Measurements from ENCODE around the gene PRR13.
"Not testable (repeated sequence)": the region's sequence is repeated elsewhere in the genome, so short reads cannot be mapped to it uniquely, and the experiment has no call there.

Gene PRR13

GRCh38 chr12:53467082-53467481, 25.5 kb downstream of the PRR13 start:
- no peak for DNase-seq
- no peak overlapping the region for H3K27ac Mint-ChIP-seq
- H3K4me1 Mint-ChIP-seq: peaks cover 16% of the 10 kb centered on the region
- H3K36me3 Mint-ChIP-seq: peaks cover 75% of the 10 kb centered on the region
- no peaks in the 10 kb centered on the region for H3K27me3 Mint-ChIP-seq
- CTCF ChIA-PET: no interaction called here
- no peaks in the 10 kb centered on the region for H3K9me3 Mint-ChIP-seq
- no peak overlapping the region for H3K4me3 Mint-ChIP-seq

DNA sequence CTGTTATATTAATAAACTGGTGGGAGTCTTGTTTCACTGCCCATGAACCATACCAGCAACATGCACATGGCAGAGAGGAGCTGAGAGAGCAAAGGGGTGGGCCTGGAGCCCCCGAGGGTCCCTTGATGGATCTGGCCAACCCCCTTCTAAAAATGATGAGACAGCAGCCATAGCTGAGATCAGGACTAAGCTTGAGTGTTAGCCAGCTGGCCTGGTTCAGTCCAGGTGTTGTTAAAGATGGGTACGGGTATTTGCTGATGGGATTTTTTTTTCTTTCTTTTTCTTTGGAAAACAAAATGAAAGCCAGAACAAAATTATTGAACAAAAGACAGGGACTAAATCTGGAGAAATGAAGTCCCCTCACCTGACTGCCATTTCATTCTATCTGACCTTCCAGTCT, 26.3 kb downstream of the PRR13 start:
- no peak for DNase-seq
- Mint-ChIP-seq H3K27ac (peak overlapping the region; percentile 28), H3K36me3 (peaks cover 72% of the 10 kb centered on the region), H3K4me3 (no peak overlapping the region), H3K9me3 (no peaks in the 10 kb centered on the region), H3K4me1 (peaks cover 19% of the 10 kb centered on the region), H3K27me3 (no peaks in the 10 kb centered on the region)
- CTCF ChIA-PET: no interaction called here

DNA sequence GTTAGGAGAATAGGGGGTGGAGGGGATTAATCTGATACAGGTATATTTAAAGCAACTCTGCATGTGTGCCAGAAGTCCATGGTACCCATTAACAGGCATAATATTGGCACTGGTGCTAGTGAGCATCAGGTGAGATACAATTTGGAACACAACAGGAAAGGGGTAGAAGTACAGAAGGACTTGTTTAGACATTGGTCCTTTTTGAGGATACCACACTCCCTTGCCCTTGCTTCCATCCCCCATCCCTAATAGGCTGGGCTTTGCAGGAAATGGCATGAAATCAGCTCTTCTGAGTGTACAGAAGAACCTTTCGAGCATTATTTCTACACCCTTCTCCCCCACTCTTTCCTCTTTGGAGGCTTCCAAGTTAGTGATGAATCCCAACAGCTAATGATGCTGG, 26.7 kb downstream of the PRR13 start:
- CTCF ChIA-PET: no interaction called here
- H3K4me1 Mint-ChIP-seq: peaks cover 18% of the 10 kb centered on the region
- H3K9me3 Mint-ChIP-seq: no peaks in the 10 kb centered on the region

DNA sequence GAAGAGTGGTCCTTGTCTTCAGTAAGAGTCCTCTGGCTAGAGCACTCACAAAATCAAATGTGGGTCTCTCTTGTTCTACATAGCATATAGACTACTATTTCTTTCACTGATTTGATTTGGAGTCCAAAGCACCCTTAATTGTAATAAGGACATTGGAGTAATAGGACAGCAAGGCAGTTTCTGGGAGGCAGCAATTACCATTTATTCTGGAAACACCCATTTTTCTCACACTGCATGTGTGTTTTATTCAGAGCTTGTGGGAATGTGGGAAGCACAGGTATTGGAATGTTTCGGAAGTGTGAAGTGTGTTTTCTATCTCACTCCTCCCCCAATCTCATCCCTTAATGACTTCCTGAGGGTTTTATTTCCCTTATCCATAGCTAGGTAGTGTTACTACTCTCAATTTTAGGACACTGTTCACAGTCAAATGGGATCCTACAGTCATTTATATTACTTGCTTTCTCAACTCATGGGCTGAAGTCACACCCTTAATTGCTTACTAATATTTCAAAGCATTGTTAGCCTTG, 30.6 kb downstream of the PRR13 start:
- Mint-ChIP-seq H3K27ac (no peak overlapping the region), H3K36me3 (peaks cover 68% of the 10 kb centered on the region), H3K27me3 (no peaks in the 10 kb centered on the region), H3K4me3 (no peak overlapping the region), H3K4me1 (peaks cover 30% of the 10 kb centered on the region), H3K9me3 (no peaks in the 10 kb centered on the region)
- CTCF ChIA-PET: interaction anchor here (0.7 to 5.9 kb wide), 3 partner anchors 10 to 36 kb away, joined by 3 to 45 read pairs (median 4); partner anchors contain the start of gene NPFF
- no peak for DNase-seq

More for the DNA sequence above, 26.7 kb downstream of the PRR13 start:
- DNase-seq: no peak
- H3K4me3 Mint-ChIP-seq: no peak overlapping the region
- H3K27ac Mint-ChIP-seq: no peak overlapping the region
- peaks cover 69% of the 10 kb centered on the region for H3K36me3 Mint-ChIP-seq
- H3K27me3 Mint-ChIP-seq: no peaks in the 10 kb centered on the region

DNA sequence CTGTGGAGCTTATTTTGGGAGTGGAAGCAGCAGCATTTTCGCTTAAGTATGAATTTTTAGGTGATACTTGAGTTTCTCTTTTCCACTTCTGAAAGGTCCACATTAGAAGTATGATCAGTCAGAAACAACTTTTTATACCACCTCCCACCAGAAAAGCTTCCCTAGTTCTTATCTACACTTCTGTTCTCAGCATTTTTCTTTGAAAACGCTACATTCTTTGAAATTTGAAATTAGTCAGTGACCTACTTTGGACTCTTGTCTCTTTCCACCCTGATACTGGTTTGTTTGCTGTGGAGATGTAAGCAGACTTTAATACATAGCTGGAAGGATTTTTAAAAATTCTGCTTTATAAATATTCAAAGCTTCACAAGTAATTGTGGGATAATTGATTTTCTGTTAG, 32.5 kb downstream of the PRR13 start:
- CTCF ChIA-PET: interaction anchor here (0.7 to 5.9 kb wide), 4 partner anchors 8 to 152 kb away, joined by 3 to 45 read pairs (median 3); partner anchors contain the start of gene NPFF
- no peaks in the 10 kb centered on the region for H3K27me3 Mint-ChIP-seq
- H3K4me1 Mint-ChIP-seq: peaks cover 30% of the 10 kb centered on the region
- DNase-seq: no peak
- peak overlapping the region; percentile 13 for H3K27ac Mint-ChIP-seq
- H3K36me3 Mint-ChIP-seq: peaks cover 64% of the 10 kb centered on the region
- no peaks in the 10 kb centered on the region for H3K9me3 Mint-ChIP-seq
- H3K4me3 Mint-ChIP-seq: no peak overlapping the region

- Mint-ChIP-seq H3K4me3 (no peak overlapping the region), H3K27me3 (no peaks in the 10 kb centered on the region), H3K4me1 (peaks cover 31% of the 10 kb centered on the region), H3K27ac (peak overlapping the region; percentile 84), H3K9me3 (no peaks in the 10 kb centered on the region), H3K36me3 (peaks cover 71% of the 10 kb centered on the region)
- CTCF ChIA-PET: interaction anchor here (0.6 to 5.9 kb wide), 8 partner anchors 10 to 449 kb away, joined by 3 to 45 read pairs (median 4); partner anchors contain the start of genes NPFF and PRR13
- DNase-seq: no peak
Measured at GRCh38 chr12:53474819-53475218, 33.3 kb downstream of the PRR13 start.

DNA sequence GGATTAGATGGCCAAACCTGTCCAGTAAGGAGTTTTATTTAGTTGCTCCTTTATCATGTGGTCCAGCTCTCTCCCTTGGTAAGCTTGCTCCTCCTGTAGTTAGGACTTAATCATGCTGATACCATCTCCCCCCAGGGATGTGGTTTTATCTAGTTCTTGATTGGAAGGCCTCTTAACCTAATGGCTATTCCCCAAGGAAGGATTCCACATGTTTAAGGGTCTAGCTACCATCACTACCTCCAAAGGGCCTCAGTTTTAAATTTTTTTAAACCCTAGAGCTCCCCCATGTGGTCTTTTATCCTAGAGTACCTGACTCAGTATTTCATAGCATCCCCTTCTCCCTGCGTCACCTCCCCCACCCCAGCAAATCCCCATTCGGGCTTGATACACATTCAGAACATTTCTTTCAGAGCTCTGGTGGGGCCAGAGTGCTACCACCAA, 35.3 kb downstream of the PRR13 start:
- peak overlapping the region; percentile 55 for H3K27ac Mint-ChIP-seq
- peaks cover 66% of the 10 kb centered on the region for H3K36me3 Mint-ChIP-seq
- H3K27me3 Mint-ChIP-seq: no peaks in the 10 kb centered on the region
- CTCF ChIA-PET: interaction anchor here (0.6 to 5.9 kb wide), 13 partner anchors 10 to 404 kb away, joined by 3 to 45 read pairs (median 5); partner anchors contain the start of gene NPFF
- H3K4me3 Mint-ChIP-seq: no peak overlapping the region
- no peak for DNase-seq
- peaks cover 28% of the 10 kb centered on the region for H3K4me1 Mint-ChIP-seq
- H3K9me3 Mint-ChIP-seq: no peaks in the 10 kb centered on the region

- DNase-seq: no peak
- H3K36me3 Mint-ChIP-seq: peaks cover 70% of the 10 kb centered on the region
- no peak overlapping the region for H3K4me3 Mint-ChIP-seq
- no peaks in the 10 kb centered on the region for H3K27me3 Mint-ChIP-seq
- no peak overlapping the region for H3K27ac Mint-ChIP-seq
- CTCF ChIA-PET: interaction anchor here (1.2 to 3.8 kb wide), 3 partner anchors 31 to 151 kb away, joined by 3 to 16 read pairs (median 11); no protein-coding TSS in a partner anchor
- peaks cover 17% of the 10 kb centered on the region for H3K4me1 Mint-ChIP-seq
- no peaks in the 10 kb centered on the region for H3K9me3 Mint-ChIP-seq
Measured at GRCh38 chr12:53478865-53479264, 37.3 kb downstream of the PRR13 start.

DNA sequence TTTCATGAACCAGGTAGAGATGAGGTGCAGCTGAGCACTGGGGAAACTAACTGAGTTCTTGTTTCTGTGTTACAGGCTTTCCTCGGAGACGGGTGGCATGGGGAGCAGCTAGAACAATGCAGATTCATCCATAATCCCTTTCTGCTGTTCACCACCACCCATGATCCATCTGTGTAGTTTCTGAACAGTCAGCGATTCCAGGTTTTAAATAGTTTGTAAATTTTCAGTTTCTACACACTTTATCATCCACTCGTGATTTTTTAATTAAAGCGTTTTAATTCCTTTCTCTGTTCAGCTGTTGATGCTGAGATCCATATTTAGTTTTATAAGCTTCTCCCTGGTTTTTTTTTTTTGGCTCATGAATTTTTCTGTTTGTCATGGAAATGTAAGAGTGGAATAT, 37.8 kb downstream of the PRR13 start:
- H3K4me3 Mint-ChIP-seq: no peak overlapping the region
- CTCF ChIA-PET: interaction anchor here (2.5 kb wide), 1 partner anchor 30 kb away, joined by 11 read pairs; no protein-coding TSS in a partner anchor
- H3K27ac Mint-ChIP-seq: no peak overlapping the region
- H3K36me3 Mint-ChIP-seq: peaks cover 69% of the 10 kb centered on the region
- no peak for DNase-seq
- H3K27me3 Mint-ChIP-seq: no peaks in the 10 kb centered on the region
- H3K4me1 Mint-ChIP-seq: peaks cover 12% of the 10 kb centered on the region
- no peaks in the 10 kb centered on the region for H3K9me3 Mint-ChIP-seq

- DNase-seq: no peak
- Mint-ChIP-seq H3K4me1 (peaks cover 3% of the 10 kb centered on the region), H3K9me3 (no peaks in the 10 kb centered on the region), H3K27me3 (no peaks in the 10 kb centered on the region), H3K36me3 (peaks cover 59% of the 10 kb centered on the region), H3K4me3 (no peak overlapping the region), H3K27ac (no peak overlapping the region)
- CTCF ChIA-PET: interaction anchor here (1.3 to 3.1 kb wide), 4 partner anchors 20 to 128 kb away, joined by 6 to 19 read pairs (median 8); partner anchors contain the start of gene TARBP2
Measured at GRCh38 chr12:53480491-53481442, 39.2 kb downstream of the PRR13 start.

DNA sequence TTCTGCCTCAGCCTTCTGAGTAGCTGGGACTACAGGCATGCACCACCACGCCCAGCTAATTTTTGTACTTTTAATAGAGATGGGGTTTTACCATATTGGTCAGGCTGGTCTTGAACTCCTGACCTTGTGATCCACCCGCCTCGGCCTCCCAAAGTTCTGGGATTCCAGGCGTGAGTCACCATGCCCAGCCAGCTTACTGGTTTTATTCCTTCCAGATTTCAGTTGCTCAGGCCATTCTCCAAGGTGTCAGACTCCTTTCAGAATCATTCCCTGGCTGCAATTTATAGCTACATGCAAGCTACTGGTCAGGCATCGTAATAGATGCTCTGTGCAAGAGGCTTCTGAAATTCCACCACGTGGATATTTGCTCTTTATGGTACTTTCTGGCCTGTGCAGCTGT, 39.9 kb downstream of the PRR13 start:
- not testable (repeated sequence) for H3K4me1 Mint-ChIP-seq, DNase-seq, H3K27ac Mint-ChIP-seq, H3K4me3 Mint-ChIP-seq, H3K9me3 Mint-ChIP-seq, H3K27me3 Mint-ChIP-seq
- peaks cover 54% of the 10 kb centered on the region for H3K36me3 Mint-ChIP-seq
- CTCF ChIA-PET: interaction anchor here (0.7 to 3.1 kb wide), 6 partner anchors 8 to 129 kb away, joined by 3 to 19 read pairs (median 6); partner anchors contain the start of gene TARBP2

DNA sequence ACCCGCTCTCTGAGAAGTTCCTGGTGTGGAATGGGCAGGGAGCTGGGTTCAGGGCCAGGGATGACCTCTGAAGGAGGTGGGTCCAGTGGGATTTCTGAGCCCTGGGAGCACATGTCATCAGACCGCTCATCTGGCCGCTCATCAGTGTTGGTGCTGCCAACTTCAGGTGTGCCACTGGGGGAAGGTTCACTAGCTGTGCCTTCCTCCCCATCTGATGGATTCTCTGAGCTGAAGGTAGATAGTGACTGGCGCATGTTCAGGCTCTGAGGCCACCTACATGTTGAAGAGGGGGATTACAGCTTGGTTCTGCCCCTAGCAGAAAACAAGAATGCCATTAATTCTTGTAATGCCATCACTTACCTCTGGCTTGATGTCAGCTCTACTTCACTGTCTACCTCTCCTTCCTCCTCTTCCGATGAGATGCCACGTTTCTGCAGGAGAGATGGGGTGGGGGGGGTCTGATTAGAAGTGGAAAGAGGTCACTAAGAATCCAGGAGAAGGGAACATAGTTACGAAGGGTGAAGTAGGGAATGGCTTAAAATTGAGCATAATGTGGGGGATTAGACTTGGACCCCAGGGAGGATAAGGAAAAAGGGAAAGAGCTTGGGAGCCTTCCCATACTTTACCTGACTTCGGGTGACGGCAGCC, 40.5 kb downstream of the PRR13 start:
- Mint-ChIP-seq H3K36me3 (peaks cover 48% of the 10 kb centered on the region), H3K9me3 (no peaks in the 10 kb centered on the region), H3K4me3 (no peak overlapping the region), H3K27me3 (no peaks in the 10 kb centered on the region), H3K27ac (no peak overlapping the region), H3K4me1 (peaks cover 3% of the 10 kb centered on the region)
- CTCF ChIA-PET: interaction anchor here (0.7 to 3.1 kb wide), 6 partner anchors 8 to 130 kb away, joined by 3 to 19 read pairs (median 6); partner anchors contain the start of gene TARBP2
- DNase-seq: no peak

- no peaks in the 10 kb centered on the region for H3K27me3 Mint-ChIP-seq
- H3K27ac Mint-ChIP-seq: no peak overlapping the region
- CTCF ChIA-PET: interaction anchor here (1.3 to 3.1 kb wide), 4 partner anchors 11 to 130 kb away, joined by 5 to 19 read pairs (median 6); partner anchors contain the start of gene TARBP2
- H3K4me1 Mint-ChIP-seq: peaks cover 3% of the 10 kb centered on the region
- no peak for DNase-seq
- no peaks in the 10 kb centered on the region for H3K9me3 Mint-ChIP-seq
- no peak overlapping the region for H3K4me3 Mint-ChIP-seq
- H3K36me3 Mint-ChIP-seq: peaks cover 50% of the 10 kb centered on the region
Measured at GRCh38 chr12:53482626-53483168, 41.2 kb downstream of the PRR13 start.

All from activated naive CD4-positive, alpha-beta T cell treated with anti-CD3 and anti-CD28 coated beads, Interleukin-2, amount 10 ng/mL, durations not matched to agents 7 days and 5 days (primary cell).